ENCODE results near the gene TERB1. TPM values are rescaled to one million over a fixed set of nuclear protein-coding genes. Genes with fewer than 3 reads are reported as not detected.

TERB1 gene
- polyA plus RNA-seq, 1 donor from 2014 or later: 0.38 TPM

GRCh38 chr16:66830422-66831404 lies 29.3 kb upstream of the TERB1 start, which contains the start of gene NAE1:
Gene NAE1, minus strand, starts transcription at chr16:66830976. Its CDS starts 77 bp downstream, at chr16:66830899.
- Histone ChIP-seq H4K20me1 (ENCODE audit: insufficient read depth) (no peaks in the 10 kb centered on the region), H3K9ac (ENCODE audit: low read length) (peak within 1 kb of the TSS; percentile 89), H3K36me3 (ENCODE audit: insufficient read depth, low read length) (no peaks in the 10 kb centered on the region), H3K9me2 (ENCODE audit: insufficient read depth, low read length) (no peaks in the 10 kb centered on the region), H3K4me3 (ENCODE audit: low read length) (peak within 1 kb of the TSS; percentile 80), H3K27me3 (ENCODE audit: insufficient read depth, low read depth, low read length) (no peaks in the 10 kb centered on the region), H3K9me3 (ENCODE audit: low read length) (no peaks in the 10 kb centered on the region), H3K79me2 (replicated peaks; ENCODE audit: insufficient read depth, low read length) (peaks cover 27% of the 10 kb centered on the region), H2AFZ (ENCODE audit: low read depth, low read length) (peak within 1 kb of the TSS; percentile 73), H3F3A (ENCODE audit: insufficient read depth, low read length, poor library complexity, severe bottlenecking) (no peaks in the 10 kb centered on the region), H3K27ac (ENCODE audit: low read length) (peak within 1 kb of the TSS; percentile 82), H3K4me2 (ENCODE audit: low read length) (peak within 1 kb of the TSS; percentile 69)
- TF ChIP-seq MXI1 (conservative IDR thresholded peaks at IDR 0.05; ENCODE audit: poor library complexity, severe bottlenecking) (peak; percentile 86), POLR2AphosphoS5 (IDR thresholded peaks at IDR 0.05) (peak; percentile 97), TAF1 (IDR thresholded peaks at IDR 0.05; ENCODE audit: low read depth) (peak; percentile 72), RAD21 (conservative IDR thresholded peaks at IDR 0.05) (peak; percentile 62), EZH2 (IDR thresholded peaks at IDR 0.05; ENCODE audit: borderline replicate concordance, insufficient read depth, low read length, poor library complexity, severe bottlenecking) (no peak), EP300 (conservative IDR thresholded peaks at IDR 0.05; ENCODE audit: poor library complexity, severe bottlenecking) (peak; percentile 24), CTCF (IDR thresholded peaks at IDR 0.05; ENCODE audit: poor library complexity, severe bottlenecking) (peak; percentile 100), SMC3 (conservative IDR thresholded peaks at IDR 0.05; ENCODE audit: poor library complexity) (peak; percentile 76), REST (IDR thresholded peaks at IDR 0.05; ENCODE audit: borderline replicate concordance) (peak; percentile 74)

GRCh38 chr16:66824006-66824405 lies 22.6 kb upstream of the TERB1 start:
- H3K4me3 ChIP-seq (ENCODE audit: low read length): no peak overlapping the region
- no peaks in the 10 kb centered on the region for H3K27me3 ChIP-seq (ENCODE audit: insufficient read depth, low read depth, low read length)
- H3K9me3 ChIP-seq (ENCODE audit: low read length): no peaks in the 10 kb centered on the region
- no peaks in the 10 kb centered on the region for H3F3A ChIP-seq (ENCODE audit: insufficient read depth, low read length, poor library complexity, severe bottlenecking)
- H4K20me1 ChIP-seq (ENCODE audit: insufficient read depth): no peaks in the 10 kb centered on the region
- TF ChIP-seq EZH2 (IDR thresholded peaks at IDR 0.05; ENCODE audit: borderline replicate concordance, insufficient read depth, low read length, poor library complexity, severe bottlenecking): no peak
- TF ChIP-seq REST (IDR thresholded peaks at IDR 0.05; ENCODE audit: borderline replicate concordance): no peak
- no peak for TF ChIP-seq EP300 (conservative IDR thresholded peaks at IDR 0.05; ENCODE audit: poor library complexity, severe bottlenecking)
- TF ChIP-seq SMC3 (conservative IDR thresholded peaks at IDR 0.05; ENCODE audit: poor library complexity): no peak
- no peak for TF ChIP-seq MXI1 (conservative IDR thresholded peaks at IDR 0.05; ENCODE audit: poor library complexity, severe bottlenecking)
- TF ChIP-seq CTCF (IDR thresholded peaks at IDR 0.05; ENCODE audit: poor library complexity, severe bottlenecking): no peak
- TF ChIP-seq POLR2AphosphoS5 (IDR thresholded peaks at IDR 0.05): no peak
- no peak for TF ChIP-seq RAD21 (conservative IDR thresholded peaks at IDR 0.05)
- TF ChIP-seq TAF1 (IDR thresholded peaks at IDR 0.05; ENCODE audit: low read depth): no peak
- no peak overlapping the region for H2AFZ ChIP-seq (ENCODE audit: low read depth, low read length)
- no peaks in the 10 kb centered on the region for H3K9me2 ChIP-seq (ENCODE audit: insufficient read depth, low read length)
- no peak overlapping the region for H3K4me2 ChIP-seq (ENCODE audit: low read length)
- no peak overlapping the region for H3K9ac ChIP-seq (ENCODE audit: low read length)
- H3K27ac ChIP-seq (ENCODE audit: low read length): no peak overlapping the region
- H3K79me2 ChIP-seq (replicated peaks; ENCODE audit: insufficient read depth, low read length): peaks cover 14% of the 10 kb centered on the region
- H3K36me3 ChIP-seq (ENCODE audit: insufficient read depth, low read length): no peaks in the 10 kb centered on the region
